ENCODE measurements around the gene KCTD1.

DNA sequence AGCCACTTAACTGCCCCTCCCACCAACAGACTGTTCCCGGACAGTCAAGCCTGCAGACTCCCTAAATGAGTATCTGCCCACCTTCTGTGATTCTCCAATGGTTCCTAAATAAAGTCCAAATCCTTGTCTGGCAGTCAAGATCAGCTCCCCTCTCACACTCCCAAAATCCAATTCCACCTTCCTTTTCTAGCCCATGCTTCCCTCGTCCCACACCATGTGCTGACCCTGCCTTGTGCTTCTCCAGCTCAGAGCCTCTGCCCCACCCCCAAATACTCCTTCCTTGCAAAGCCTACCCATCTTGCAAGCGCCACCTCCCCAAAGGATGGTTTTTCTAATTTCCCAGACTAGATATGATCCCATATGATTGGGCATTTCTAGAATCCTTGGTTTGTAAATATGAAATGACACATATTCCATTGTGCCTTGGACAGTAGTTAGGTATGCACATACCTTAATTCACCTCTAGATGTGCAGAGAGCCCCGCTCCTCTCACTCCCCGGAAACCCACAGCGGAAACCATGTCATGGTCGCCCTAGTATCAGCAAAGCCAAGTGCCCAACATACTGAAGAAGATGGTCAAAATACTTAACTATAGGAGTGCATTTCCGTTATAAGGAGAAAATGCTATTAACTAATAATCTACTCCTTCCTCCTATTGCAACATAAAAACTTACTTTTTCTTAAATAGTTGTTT, 97.2 kb downstream of the KCTD1 start:
- TF ChIP-seq, protein P1, sequence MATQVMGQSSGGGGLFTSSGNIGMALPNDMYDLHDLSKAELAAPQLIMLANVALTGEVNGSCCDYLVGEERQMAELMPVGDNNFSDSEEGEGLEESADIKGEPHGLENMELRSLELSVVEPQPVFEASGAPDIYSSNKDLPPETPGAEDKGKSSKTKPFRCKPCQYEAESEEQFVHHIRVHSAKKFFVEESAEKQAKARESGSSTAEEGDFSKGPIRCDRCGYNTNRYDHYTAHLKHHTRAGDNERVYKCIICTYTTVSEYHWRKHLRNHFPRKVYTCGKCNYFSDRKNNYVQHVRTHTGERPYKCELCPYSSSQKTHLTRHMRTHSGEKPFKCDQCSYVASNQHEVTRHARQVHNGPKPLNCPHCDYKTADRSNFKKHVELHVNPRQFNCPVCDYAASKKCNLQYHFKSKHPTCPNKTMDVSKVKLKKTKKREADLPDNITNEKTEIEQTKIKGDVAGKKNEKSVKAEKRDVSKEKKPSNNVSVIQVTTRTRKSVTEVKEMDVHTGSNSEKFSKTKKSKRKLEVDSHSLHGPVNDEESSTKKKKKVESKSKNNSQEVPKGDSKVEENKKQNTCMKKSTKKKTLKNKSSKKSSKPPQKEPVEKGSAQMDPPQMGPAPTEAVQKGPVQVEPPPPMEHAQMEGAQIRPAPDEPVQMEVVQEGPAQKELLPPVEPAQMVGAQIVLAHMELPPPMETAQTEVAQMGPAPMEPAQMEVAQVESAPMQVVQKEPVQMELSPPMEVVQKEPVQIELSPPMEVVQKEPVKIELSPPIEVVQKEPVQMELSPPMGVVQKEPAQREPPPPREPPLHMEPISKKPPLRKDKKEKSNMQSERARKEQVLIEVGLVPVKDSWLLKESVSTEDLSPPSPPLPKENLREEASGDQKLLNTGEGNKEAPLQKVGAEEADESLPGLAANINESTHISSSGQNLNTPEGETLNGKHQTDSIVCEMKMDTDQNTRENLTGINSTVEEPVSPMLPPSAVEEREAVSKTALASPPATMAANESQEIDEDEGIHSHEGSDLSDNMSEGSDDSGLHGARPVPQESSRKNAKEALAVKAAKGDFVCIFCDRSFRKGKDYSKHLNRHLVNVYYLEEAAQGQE (IDR thresholded peaks at IDR 0.05; ENCODE audit: low read depth), result no peak
- TF ChIP-seq RAD21 (IDR thresholded peaks at IDR 0.05; ENCODE audit: low read depth) (no peak), TAF1 (IDR thresholded peaks at IDR 0.05; ENCODE audit: low read depth) (no peak), ZBTB7A (IDR thresholded peaks at IDR 0.05; ENCODE audit: low read depth) (no peak), CREB1 (IDR thresholded peaks at IDR 0.05; ENCODE audit: low read depth) (no peak), TEAD4 (IDR thresholded peaks at IDR 0.05) (no peak), CEBPB (IDR thresholded peaks at IDR 0.05) (no peak), YY1 (IDR thresholded peaks at IDR 0.05; ENCODE audit: low read depth) (no peak), EP300 (IDR thresholded peaks at IDR 0.05; ENCODE audit: borderline replicate concordance) (no peak), TCF12 (IDR thresholded peaks at IDR 0.05; ENCODE audit: low read depth) (no peak), NFIC (IDR thresholded peaks at IDR 0.05) (no peak)
- TF ChIP-seq, protein P2, sequence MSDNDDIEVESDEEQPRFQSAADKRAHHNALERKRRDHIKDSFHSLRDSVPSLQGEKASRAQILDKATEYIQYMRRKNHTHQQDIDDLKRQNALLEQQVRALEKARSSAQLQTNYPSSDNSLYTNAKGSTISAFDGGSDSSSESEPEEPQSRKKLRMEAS (IDR thresholded peaks at IDR 0.05), result no peak
